GM21576 (cell line): ENCODE data around the gene RARRES2.
A peak's percentile ranks its signal among the peaks of the same experiment; 100 is the strongest.

Source experiments
- ATAC-seq: cut with Tn5 transposase; IDR thresholded peaks from one replicate; pipeline ENCODE4 v1.9.1; 2021; ENCODE audit warnings: mild to moderate bottlenecking, moderate library complexity; ENCODE audit not compliant: unreplicated experiment

The RARRES2 gene

GRCh38 chr7:150377196-150377595 lies 35.8 kb upstream of the RARRES2 start:
- ATAC-seq = no peak

GRCh38 chr7:150376560-150376959 lies 35.1 kb upstream of the RARRES2 start:
- ATAC-seq = no peak

- peak; percentile 17 for ATAC-seq
Observed at GRCh38 chr7:150375662-150376521, 34.5 kb upstream of the RARRES2 start.

GRCh38 chr7:150374472-150374871 lies 33.0 kb upstream of the RARRES2 start:
- ATAC-seq = no peak

GRCh38 chr7:150374026-150374425 lies 32.6 kb upstream of the RARRES2 start:
- no peak for ATAC-seq

GRCh38 chr7:150373049-150373801 lies 31.8 kb upstream of the RARRES2 start:
- ATAC-seq = no peak

- no peak for ATAC-seq
Observed at GRCh38 chr7:150372271-150373048, 31.0 kb upstream of the RARRES2 start.

GRCh38 chr7:150371996-150372270 lies 30.5 kb upstream of the RARRES2 start:
- ATAC-seq = no peak

GRCh38 chr7:150371131-150371995 lies 29.9 kb upstream of the RARRES2 start:
- no peak for ATAC-seq

GRCh38 chr7:150370612-150371071 lies 29.2 kb upstream of the RARRES2 start:
- no peak for ATAC-seq

- no peak for ATAC-seq
Observed at GRCh38 chr7:150369748-150370501, 28.5 kb upstream of the RARRES2 start.

GRCh38 chr7:150368884-150369747 lies 27.7 kb upstream of the RARRES2 start:
- peak; percentile 38 for ATAC-seq

GRCh38 chr7:150368096-150368883 lies 26.9 kb upstream of the RARRES2 start, which contains the start of gene REPIN1:
REPIN1 (plus strand) TSS chr7:150368822; CDS start chr7:150369712, 890 bp downstream.
- ATAC-seq = peak; percentile 38

GRCh38 chr7:150367677-150368095 lies 26.3 kb upstream of the RARRES2 start:
- no peak for ATAC-seq

GRCh38 chr7:150365673-150366398 lies 24.4 kb upstream of the RARRES2 start:
- no peak for ATAC-seq

GRCh38 chr7:150365194-150365593 lies 23.8 kb upstream of the RARRES2 start:
- ATAC-seq = no peak

GRCh38 chr7:150363872-150364271 lies 22.4 kb upstream of the RARRES2 start:
- ATAC-seq = no peak
